Hepatic stellate cell (primary cell): Measurements from ENCODE around the gene ZNF264.
A peak's percentile ranks its signal among the peaks of the same experiment; 100 is the strongest.
"Not testable (repeated sequence)": the region's sequence is repeated elsewhere in the genome, so short reads cannot be mapped to it uniquely, and the experiment has no call there.

Experiments used
- DNase-seq: peaks from one replicate; pipeline ENCODE4 v3.0.0; 2011; ENCODE audit warnings: low spot score

The ZNF264 gene

DNA sequence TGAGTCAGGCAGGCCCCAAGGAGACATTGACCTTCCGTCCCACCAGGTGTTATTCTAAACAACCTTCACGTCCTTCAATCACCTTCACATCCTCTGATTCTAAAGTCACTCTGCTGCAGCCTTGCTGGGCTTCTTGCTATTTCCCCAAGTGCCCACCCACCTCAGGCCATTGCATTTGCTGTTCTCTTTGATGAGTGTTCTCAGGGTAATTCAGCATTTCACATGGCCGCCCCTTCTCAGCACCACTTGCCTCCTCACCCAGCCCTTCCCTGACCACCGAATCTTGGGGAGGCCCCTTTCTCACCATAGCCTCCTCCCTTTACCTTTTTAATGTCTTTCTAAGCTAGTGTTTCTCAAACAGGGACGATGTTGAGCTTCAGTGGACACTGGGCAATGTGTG, 53.8 kb downstream of the ZNF264 start:
- no peak for DNase-seq

DNA sequence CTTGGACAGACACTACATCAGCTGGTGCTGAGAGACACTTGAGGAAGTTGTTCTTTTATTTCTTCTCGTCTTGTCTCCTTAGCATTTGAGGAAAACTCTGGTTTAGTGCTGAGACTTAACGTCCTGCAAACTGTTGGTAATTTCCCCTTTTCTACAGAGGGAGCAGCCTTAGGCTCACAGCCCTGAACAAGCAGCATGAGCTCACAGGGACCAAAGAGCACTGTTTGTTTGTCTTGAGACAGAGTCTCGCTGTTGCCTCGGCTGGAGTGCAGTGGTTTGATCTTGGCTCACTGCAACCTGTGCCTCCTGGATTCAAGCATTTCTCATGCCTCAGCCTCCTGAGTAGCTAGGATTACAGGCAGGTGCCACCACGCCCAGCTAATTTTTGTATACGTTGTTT, 54.7 kb downstream of the ZNF264 start:
- DNase-seq, result no peak

DNA sequence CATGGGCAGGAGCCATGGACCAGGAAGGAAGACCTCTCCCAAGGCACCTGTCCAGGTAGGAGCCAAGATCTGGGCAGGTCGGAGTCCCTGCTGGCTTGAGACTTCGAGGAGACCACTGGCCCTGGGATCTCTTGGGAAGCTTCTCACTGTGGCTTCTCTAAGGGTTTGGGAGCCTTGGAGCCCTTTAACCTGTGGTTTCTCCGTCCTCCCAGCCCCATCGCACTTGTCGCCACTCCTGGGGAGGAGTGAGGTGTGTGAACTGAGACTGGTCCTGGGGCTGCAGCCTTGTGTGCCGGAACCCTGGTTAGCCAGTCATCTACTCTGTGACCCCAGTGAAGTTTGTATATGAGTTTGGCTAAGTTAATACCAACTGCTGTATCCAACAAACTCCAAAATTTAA, 57.3 kb downstream of the ZNF264 start:
- no peak for DNase-seq

DNA sequence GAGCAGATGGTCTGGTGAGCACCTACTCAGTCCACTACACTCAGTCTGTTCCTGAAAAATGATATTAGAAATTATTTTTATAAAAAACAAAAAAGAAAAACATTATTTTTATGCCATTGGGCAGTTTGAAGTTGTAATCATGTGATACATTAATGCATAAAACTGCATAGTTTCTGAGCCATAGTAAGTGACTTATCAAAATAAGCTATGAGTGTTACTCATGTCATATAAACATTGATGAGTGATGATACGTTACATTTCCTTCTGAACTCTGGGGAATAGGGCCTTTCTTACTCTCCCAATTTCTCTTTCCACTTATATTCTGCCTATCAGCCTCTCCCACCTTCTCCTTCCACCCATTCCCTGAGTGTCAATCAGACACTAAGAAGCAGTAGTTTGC, 58.0 kb downstream of the ZNF264 start:
- peak; percentile 28 for DNase-seq

DNA sequence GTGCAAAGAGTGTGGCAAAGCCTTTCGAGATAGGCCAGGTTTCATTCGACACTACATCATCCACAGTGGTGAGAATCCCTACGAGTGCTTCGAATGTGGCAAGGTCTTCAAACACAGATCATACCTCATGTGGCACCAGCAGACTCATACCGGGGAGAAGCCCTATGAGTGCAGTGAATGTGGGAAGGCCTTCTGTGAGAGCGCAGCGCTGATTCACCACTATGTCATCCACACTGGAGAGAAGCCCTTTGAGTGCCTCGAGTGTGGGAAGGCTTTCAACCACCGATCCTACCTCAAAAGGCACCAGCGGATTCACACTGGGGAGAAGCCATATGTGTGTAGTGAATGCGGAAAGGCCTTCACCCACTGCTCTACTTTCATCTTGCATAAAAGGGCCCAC, 62.5 kb downstream of the ZNF264 start:
- DNase-seq, result not testable (repeated sequence)

DNA sequence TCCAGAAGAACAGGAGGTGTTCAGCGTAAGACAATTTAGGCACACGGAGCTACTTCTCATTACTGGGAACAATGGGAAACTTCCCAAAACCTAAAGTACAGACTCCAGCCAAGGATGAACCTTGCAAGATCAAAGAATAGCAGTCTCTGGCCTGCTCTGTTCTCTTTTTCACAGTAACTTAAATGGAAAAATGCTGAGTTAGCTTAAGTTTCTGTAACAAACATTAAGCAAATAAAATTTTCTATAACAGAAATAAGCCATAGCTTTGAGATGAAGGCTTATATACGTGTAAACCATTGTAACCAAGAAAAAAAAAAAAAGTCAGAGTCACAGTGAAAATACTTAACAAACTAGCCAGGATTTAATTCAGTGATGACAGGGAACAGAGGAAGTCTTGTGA, 70.7 kb downstream of the ZNF264 start:
- DNase-seq, result no peak

DNA sequence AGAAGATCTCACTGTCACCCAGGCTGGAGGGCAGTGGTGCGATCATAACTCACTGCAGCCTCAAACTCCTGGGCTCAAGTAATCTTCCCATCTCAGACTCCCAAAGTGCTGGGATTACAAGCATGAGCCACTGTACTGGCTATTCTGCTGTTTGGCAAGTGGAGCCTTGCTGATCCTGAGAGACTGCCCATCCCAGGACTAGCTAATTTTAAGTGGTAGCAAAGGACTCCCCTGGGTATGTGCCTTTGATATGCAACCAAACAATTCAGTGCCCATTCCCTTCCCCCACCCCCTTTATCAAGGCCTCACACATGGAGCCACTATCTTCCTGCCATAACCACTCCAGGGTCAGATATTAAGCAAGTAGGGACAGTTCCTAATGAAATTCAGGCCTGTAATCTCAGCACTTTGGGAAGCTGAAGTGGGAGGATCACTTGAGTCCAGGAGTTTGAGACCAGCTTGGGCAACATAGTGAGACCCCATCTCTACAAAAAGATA, 72.0 kb downstream of the ZNF264 start:
- no peak for DNase-seq

DNA sequence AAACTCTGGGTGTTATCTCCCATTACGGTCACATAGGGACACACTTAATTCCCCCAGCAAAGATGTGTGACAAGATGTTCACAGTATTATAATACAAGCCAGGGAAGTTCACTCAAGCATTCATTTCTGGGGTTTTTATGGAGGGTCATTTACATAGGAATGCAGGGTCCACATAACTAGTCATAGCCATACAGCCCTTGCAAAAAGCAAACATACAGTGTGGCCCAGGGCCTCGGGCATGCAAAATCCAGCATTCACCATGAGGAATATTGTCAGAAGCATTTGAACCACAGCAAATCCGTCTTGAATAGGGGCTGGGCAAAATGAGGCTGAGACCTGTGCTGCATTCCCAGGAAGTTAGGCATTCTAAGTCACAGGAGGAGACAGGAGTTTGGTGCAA, 76.0 kb downstream of the ZNF264 start:
- no peak for DNase-seq

DNA sequence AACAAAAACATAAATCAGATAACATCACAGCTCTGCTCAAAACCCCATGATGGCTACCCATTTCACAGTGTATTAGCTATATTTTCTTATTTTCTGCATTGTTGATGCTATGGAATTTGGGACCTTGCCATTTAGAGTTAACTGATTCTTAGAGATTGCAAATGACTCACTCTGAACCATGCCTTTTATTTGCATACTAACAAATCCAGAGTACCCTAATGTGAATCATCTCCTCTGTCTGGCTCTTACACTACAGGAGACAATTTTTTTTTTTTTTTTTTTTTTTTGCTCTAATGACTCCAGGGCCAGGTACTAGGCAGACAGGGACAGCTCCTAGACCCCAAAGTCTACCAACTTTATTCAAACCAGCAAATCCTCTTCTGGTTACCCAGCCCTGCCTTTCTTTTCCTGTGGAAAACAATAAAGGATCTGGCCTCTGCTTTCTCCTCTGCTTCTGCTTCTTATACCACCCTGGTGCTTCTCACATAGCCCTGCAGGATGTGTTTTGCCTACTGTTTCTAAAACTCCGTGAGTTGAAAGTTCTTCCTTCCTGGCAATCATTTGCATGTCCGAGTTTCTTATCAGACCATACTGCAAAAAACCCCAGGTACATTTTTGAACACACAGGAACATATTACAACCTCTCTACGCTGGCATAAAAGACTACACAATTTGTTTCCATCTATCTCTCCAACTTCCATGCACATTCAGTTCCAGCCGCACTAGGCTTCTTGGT, 78.4 kb downstream of the ZNF264 start:
- DNase-seq, result peak; percentile 78

DNA sequence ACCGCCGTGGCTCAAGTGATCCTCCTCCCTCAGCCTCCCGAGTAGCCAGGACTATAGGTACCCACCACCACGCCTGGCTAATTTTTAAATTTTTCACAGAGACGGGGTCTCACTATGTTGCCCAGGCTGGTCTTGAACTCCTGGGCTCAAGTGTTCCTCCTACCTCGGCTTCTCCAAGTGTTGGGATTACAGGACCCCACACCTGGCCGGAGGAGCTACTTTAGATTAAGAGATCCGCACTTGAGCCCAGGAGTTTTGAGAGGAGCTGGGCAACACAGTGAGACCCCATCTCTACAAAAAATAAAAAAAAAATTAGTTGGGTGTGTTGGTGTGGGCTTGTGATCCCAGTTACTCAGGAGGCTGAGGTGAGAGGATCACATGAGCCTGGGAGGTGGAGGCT, 80.0 kb downstream of the ZNF264 start:
- no peak for DNase-seq
